HG03039 (cell line): Measurements from ENCODE around the gene KIRREL3.

Source experiments
- ATAC-seq: cut with Tn5 transposase; IDR thresholded peaks from one replicate; pipeline ENCODE4 v1.9.1; 2021; ENCODE audit warnings: mild to moderate bottlenecking, moderate library complexity; ENCODE audit not compliant: unreplicated experiment

The KIRREL3 gene

DNA sequence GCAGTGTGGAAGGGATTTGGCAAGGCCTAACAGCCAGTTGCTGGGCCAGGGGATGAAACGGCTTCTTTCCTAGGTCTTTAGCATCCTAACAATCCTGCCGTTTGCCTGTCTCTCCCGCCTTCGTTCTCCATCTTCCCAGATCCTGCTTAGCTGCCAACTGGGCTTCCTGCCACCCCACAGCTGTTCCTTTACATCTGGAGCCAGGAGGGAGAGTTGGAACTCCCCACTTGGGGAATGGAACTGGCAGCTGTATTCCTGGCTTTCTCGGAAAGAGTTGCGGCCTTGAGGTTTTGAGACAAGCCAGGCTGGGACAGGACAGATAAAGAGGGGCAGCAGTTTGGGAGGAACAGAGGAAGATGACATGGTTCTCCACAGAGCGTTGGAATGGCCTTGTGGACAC, 585.4 kb downstream of the KIRREL3 start:
- no peak for ATAC-seq

- ATAC-seq, result no peak
These were observed 586.0 kb downstream of the KIRREL3 start for GRCh38 chr11:126414615-126415014.

- no peak for ATAC-seq
These were observed 586.6 kb downstream of the KIRREL3 start for GRCh38 chr11:126413843-126414405.

DNA sequence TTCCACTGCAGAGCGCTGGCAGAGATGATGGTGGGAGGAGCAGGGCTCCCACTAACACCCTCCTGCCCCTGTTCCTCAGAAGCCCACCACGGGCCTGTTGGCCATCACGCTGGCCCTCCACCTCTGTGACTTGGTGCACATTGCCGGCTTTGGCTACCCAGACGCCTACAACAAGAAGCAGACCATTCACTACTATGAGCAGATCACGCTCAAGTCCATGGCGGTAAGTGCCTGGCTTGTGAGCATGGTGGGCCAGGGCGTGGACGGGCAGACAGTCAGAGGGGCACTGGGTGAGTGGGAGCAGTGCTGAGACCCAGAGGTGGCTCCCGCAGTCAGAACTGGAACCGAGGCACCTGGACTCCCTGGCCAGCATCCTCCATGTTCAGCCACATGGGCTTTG, 587.1 kb downstream of the KIRREL3 start:
- no peak for ATAC-seq

- no peak for ATAC-seq
These were observed 588.6 kb downstream of the KIRREL3 start for GRCh38 chr11:126411971-126412381.

DNA sequence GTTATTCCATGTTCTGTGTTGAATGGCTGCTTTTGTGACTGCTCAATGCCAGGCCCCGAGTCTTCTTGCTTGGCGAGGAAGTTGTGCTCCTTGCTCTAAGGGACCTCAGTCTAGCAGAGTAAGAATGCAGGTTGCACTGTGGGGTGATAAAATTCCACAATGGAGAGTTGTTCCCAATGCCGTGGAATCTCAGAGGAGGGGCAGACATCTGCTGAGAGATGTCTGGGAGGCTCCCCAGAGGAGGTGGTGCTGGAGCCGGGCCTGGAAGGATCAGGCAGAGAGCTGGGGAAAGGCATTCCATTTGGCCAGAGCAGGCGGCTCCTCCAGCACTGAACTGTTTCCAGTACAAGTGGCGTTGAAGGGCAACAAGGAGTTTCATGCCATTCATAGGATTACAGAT, 589.9 kb downstream of the KIRREL3 start:
- ATAC-seq, result no peak

- ATAC-seq, result no peak
These were observed 591.0 kb downstream of the KIRREL3 start for GRCh38 chr11:126409620-126409985.

DNA sequence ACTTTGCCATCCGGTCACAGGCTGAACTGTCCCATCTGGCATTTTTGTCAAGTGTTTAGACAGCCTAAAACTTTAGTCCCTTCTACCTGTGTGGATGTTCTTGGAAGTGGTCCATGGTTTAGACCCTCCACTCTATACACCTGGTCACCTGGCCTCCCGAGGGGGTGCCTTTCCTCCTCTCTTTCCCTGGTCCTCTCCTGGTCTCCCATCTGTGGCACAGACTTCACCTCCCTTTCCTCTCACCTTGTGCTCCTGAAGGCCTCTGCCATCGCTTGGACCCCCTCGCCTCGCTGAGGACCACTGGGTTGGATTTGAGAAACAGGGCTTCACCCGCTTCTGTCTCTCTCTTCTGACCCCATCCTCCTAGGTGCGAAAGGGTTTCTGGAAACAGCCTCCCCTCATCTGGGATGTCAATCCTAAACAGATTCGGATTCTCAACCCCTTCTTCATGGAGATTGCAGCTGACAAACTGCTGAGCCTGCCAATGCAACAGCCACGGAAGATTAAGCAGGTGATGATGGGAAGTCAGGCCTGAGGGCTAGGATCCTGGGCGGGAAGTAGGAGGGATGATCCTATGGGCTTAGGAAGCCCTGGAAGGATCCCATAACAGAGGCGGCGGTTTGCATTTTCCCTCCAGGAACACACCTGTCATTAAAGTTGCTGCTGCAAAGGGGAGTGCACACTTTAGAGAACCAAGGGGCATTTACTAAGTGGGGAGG, 591.5 kb downstream of the KIRREL3 start:
- ATAC-seq, result no peak

- no peak for ATAC-seq
These were observed 592.1 kb downstream of the KIRREL3 start for GRCh38 chr11:126408496-126408895.

GRCh38 chr11:126407682-126408288, 592.8 kb downstream of the KIRREL3 start:
- no peak for ATAC-seq

DNA sequence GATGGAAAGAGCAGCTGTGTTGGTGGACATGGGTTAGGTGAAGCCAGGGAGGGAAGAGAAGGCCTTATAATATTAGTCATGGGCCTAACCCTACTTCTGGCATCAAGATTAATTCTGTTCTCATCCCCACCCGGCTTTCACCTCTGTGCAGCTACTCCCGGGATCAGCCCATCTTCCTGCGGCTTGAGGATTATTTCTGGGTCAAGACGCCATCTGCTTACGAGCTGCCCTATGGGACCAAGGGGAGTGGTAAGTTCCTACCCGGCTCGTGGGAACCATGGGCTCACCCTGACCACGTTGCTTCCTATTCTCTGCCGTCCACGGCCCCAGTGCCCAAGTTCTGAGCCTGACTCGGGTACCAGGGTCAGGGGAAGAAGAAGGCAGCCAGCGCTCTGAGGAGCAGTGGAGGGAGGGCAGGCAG, 593.5 kb downstream of the KIRREL3 start:
- no peak for ATAC-seq

- ATAC-seq, result no peak
These were observed 594.2 kb downstream of the KIRREL3 start for GRCh38 chr11:126406368-126406767.

GRCh38 chr11:126405906-126406305, 594.7 kb downstream of the KIRREL3 start:
- ATAC-seq, result no peak

DNA sequence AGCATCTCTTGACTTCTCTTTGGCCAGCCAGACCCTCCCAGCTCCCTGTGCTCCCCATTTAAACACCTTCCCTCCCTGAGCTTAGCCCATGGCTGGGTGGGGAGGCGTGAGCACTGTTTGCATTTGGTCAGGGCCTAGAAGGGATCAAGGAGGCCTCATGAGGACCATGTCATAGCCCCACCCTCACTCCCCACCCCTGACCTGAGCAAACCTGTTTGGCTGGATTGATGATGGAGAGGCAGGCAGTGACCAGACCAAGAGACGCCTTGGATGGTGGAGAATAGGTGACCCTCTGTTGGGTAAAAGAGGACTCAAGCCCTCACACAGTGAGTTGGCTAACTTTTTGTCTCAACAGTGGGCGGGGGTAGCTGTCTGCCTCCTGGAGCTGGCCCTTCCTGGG, 595.2 kb downstream of the KIRREL3 start:
- ATAC-seq, result no peak

DNA sequence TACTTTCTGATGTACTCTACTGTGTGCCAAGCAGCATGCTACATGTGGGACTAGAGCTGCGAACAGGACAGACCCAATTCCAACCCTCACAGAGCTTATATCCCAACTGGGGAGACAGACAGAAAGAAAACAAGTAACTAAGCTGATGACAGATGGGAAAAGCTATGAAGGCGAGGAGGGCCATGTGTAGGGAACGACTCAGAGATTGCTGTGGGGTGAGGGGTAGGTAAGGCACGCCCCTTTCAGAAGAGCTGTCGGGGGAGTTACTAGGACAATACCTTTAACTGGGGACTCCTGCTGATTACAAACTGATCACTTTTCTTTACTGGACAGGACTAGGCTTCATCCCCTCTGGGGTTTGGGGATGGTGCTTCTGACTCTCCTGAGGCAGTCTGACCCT, 596.2 kb downstream of the KIRREL3 start:
- no peak for ATAC-seq

- peak; percentile 92 for ATAC-seq
These were observed 596.9 kb downstream of the KIRREL3 start for GRCh38 chr11:126403658-126404057.

DNA sequence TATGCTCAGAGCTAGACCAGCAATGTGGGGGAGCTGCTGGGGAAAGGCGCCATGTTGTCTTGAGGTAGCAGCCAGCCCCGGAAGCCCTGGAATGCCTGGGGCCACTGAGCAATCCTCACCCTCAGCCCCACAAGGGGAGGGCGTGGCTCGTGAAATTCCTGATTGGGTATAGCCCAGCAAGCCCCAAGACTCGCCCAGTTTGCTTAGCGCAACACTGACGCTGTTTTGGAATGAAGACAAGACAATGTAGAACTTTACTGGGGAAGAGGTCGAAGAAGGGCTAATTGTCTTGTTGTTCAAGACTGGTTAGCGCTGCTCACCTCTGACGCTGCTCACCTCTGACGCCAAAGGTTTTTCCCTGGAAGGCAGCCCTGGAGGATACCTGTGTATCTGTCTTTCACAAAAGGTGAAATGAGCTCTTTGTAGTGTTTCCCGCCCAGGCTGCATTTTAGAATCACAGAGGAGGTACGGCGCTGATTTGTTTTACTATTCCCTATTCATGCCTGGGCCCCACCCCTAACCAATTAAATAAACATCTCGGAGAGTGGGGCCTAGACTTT, 597.5 kb downstream of the KIRREL3 start:
- ATAC-seq, result no peak

- no peak for ATAC-seq
These were observed 600.1 kb downstream of the KIRREL3 start for GRCh38 chr11:126400479-126400878.

GRCh38 chr11:126400019-126400418, 600.6 kb downstream of the KIRREL3 start:
- no peak for ATAC-seq

- no peak for ATAC-seq
These were observed 601.8 kb downstream of the KIRREL3 start for GRCh38 chr11:126398721-126399120.

GRCh38 chr11:126398296-126398695, 602.3 kb downstream of the KIRREL3 start:
- no peak for ATAC-seq

DNA sequence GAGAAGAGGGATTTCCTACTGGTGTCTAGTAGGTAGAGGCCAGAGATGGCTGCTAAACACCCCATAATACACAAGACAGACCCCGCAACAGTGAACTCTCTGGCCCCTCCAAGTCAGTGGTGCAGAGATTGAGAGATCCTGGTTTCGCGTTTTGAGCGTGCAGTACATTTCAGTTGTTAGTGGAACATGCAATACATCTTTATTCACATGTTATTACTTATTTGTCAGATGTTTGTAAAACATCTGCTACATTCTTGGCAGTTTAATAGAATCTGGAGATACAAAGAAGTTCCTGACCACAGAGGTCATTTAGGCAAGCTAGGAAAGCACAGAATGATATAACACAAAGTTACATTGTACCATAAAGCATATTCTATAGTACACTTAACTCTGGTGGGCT, 603.6 kb downstream of the KIRREL3 start:
- ATAC-seq, result no peak
